Measurements from ENCODE around the gene ADAT1. TPM values are rescaled to one million over a fixed set of nuclear protein-coding genes. Genes with fewer than 3 reads are reported as not detected.
A peak's percentile ranks its signal among the peaks of the same experiment; 100 is the strongest.

ADAT1 gene
- total and polyA plus RNA-seq, 2 of the 13 experiments (the other 11 are each of a cell fraction or from before 2014, with no cell fraction given), result 18.4 to 40.8 TPM

DNA sequence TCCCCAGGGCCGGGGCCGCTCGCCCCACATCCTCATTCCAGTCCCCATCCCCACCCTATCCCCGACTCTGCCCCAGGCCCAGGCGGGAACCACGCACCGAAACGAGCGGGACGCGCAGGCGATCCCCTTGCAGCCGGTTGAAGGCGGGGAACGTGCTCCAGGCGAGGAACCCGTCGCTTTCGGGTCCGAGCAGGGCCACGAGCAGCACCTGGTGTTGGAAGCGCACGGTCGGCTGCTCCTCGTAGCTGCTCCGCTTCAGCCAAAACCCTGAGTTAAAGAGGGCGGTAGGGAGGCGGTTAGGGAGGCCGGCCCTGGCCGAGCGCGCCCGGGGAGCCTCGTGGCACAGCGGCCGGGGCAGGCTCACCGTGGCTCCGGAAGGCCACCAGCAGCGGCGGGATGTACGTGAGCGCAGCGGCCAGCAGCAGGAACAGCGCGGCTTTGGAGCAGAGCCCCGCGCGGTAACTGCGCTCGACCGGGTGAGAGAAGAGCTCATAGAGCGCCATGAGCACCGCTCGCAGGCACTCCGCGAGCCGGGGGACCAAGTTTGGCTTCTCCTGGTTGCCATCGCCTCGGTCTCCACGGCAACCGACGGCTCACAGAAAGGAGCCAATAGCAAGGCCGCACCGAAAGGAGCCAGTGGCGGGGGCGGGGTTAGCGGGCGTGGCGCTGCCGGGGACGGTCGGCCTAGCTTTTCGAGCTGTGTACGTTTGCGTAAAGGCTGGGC lies 67.2 kb downstream of the ADAT1 start, which contains the start of gene TMEM231 (continued):
- TF ChIP-seq ZBTB25 (CRISPR knock-in tag; IDR thresholded peaks at IDR 0.05) (no peak), SP2 (CRISPR knock-in tag; IDR thresholded peaks at IDR 0.05) (peak; percentile 63), ZNF781 (CRISPR knock-in tag; IDR thresholded peaks at IDR 0.05; ENCODE audit: borderline replicate concordance, not compliant biosample characterization) (peak; percentile 33), ONECUT2 (CRISPR knock-in tag; IDR thresholded peaks at IDR 0.05) (no peak), ZNF639 (CRISPR knock-in tag; conservative IDR thresholded peaks at IDR 0.05) (0 out of 2 replicates have a peak, but pooled peaks have one; percentile 47), TBX2 (CRISPR knock-in tag; IDR thresholded peaks at IDR 0.05; ENCODE audit: borderline replicate concordance) (peak; percentile 79), GATAD2A (CRISPR knock-in tag; IDR thresholded peaks at IDR 0.05) (0 out of 2 replicates have a peak, but pooled peaks have one; percentile 22), AGO2 (optimal IDR thresholded peaks at IDR 0.05; ENCODE audit: low read depth, low read length) (peak; percentile 61), FOXA3 (CRISPR knock-in tag; IDR thresholded peaks at IDR 0.05) (peak; percentile 47; the same call in 1 of the 2 replicates), E2F2 (CRISPR knock-in tag; IDR thresholded peaks at IDR 0.05; ENCODE audit: borderline replicate concordance) (peak; percentile 71; the same call in 1 of the 2 replicates), ZNF296 (CRISPR knock-in tag; conservative IDR thresholded peaks at IDR 0.05) (no peak), ARNT2 (CRISPR knock-in tag; IDR thresholded peaks at IDR 0.05; ENCODE audit: low read depth) (no peak), ZNF350 (CRISPR knock-in tag; IDR thresholded peaks at IDR 0.05; ENCODE audit: borderline replicate concordance, low read depth) (peak; percentile 89; the same call in 1 of the 2 replicates), KDM2A (CRISPR knock-in tag; IDR thresholded peaks at IDR 0.05; ENCODE audit: borderline replicate concordance, low read depth) (peak; percentile 39), ZNF605 (CRISPR knock-in tag; IDR thresholded peaks at IDR 0.05) (peak; percentile 65; the same call in 1 of the 2 replicates), CCDC6 (CRISPR knock-in tag; IDR thresholded peaks at IDR 0.05) (peak; percentile 38; the same call in 1 of the 2 replicates), ZNF883 (CRISPR knock-in tag; IDR thresholded peaks at IDR 0.05; ENCODE audit: not compliant biosample characterization) (peak; percentile 91), RFX1 (IDR thresholded peaks at IDR 0.05) (peak; percentile 96), ZNF724P (CRISPR knock-in tag; IDR thresholded peaks at IDR 0.05; ENCODE audit: borderline replicate concordance) (peak; percentile 79), ZFP1 (CRISPR knock-in tag; IDR thresholded peaks at IDR 0.05) (no peak), ZSCAN31 (CRISPR knock-in tag; IDR thresholded peaks at IDR 0.05; ENCODE audit: low read depth) (peak; percentile 81; the same call in 1 of the 2 replicates)
- TF ChIP-seq, protein P1, sequence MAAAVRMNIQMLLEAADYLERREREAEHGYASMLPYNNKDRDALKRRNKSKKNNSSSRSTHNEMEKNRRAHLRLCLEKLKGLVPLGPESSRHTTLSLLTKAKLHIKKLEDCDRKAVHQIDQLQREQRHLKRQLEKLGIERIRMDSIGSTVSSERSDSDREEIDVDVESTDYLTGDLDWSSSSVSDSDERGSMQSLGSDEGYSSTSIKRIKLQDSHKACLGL (CRISPR knock-in tag; IDR thresholded peaks at IDR 0.05), result peak; percentile 97
- TF ChIP-seq, protein P2, sequence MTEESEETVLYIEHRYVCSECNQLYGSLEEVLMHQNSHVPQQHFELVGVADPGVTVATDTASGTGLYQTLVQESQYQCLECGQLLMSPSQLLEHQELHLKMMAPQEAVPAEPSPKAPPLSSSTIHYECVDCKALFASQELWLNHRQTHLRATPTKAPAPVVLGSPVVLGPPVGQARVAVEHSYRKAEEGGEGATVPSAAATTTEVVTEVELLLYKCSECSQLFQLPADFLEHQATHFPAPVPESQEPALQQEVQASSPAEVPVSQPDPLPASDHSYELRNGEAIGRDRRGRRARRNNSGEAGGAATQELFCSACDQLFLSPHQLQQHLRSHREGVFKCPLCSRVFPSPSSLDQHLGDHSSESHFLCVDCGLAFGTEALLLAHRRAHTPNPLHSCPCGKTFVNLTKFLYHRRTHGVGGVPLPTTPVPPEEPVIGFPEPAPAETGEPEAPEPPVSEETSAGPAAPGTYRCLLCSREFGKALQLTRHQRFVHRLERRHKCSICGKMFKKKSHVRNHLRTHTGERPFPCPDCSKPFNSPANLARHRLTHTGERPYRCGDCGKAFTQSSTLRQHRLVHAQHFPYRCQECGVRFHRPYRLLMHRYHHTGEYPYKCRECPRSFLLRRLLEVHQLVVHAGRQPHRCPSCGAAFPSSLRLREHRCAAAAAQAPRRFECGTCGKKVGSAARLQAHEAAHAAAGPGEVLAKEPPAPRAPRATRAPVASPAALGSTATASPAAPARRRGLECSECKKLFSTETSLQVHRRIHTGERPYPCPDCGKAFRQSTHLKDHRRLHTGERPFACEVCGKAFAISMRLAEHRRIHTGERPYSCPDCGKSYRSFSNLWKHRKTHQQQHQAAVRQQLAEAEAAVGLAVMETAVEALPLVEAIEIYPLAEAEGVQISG (CRISPR knock-in tag; IDR thresholded peaks at IDR 0.05), result 0 out of 2 replicates have a peak, but pooled peaks have one; percentile 25
